Stimulated activated CD8-positive, alpha-beta memory T cell treated with anti-CD3 and anti-CD28 coated beads, Interleukin-7, amount 100 ng/mL, for 48 hours (primary cell): ENCODE data around the gene ZNF503.

Experiments used
- DNase-seq, 2 donors: peaks; one replicate each; pipeline ENCODE4 v3.0.0-alpha.2; 2020; ENCODE audit warnings: low read depth in 1 of 2; ENCODE audit errors: extremely low read depth in 1 of 2

Gene ZNF503

DNA sequence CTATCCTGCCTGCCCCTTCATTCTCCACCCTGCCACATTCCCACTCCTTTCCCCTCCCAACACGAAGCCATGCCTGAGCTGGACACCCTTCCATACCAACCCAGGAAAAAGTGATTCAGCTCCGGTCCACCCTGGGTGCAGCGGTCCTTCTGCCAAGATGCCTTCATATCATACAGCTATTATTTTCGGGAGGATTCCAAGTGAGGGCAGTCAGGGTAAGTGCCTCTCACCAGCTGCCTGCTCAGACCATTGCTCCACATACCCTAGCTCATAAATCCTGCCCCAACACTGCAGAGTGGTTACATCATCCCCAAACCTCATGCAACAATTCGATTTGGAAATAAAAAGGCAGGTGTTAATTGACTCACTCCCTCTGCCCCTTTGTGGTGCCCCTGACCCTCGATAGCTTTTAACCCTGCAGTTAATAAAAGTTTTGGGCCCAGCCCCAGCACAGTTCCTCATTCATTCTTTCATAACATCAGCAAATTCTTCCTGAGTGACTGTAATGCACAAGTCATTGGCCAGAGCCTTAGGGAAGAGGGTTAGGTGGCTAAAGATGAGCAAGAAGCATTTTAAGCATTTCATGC lies 42.6 kb downstream of the ZNF503 start:
- no peak for DNase-seq

DNA sequence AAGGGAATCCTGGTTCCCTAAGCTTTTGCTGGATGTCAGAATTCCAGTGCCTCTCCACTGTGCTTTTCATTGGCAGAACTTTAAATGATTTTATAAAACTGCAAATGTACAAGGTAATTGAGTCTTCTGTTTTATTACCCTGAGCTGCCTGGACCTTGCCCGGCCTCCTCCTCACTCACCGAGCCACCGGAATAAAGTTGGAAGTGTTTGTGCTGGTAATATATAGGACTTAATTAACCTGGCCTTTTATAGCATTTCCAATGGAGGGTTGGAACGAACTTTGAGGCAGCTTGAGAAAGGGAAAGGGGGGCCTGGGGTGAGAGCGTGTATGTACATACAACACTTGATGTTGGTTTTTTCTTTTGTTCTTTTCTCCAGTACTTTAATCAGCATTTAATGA lies 43.4 kb downstream of the ZNF503 start:
- no peak for DNase-seq

GRCh38 chr10:75357500-75357899 lies 44.1 kb downstream of the ZNF503 start:
- no peak for DNase-seq

GRCh38 chr10:75356484-75356883 lies 45.1 kb downstream of the ZNF503 start:
- no peak for DNase-seq

DNA sequence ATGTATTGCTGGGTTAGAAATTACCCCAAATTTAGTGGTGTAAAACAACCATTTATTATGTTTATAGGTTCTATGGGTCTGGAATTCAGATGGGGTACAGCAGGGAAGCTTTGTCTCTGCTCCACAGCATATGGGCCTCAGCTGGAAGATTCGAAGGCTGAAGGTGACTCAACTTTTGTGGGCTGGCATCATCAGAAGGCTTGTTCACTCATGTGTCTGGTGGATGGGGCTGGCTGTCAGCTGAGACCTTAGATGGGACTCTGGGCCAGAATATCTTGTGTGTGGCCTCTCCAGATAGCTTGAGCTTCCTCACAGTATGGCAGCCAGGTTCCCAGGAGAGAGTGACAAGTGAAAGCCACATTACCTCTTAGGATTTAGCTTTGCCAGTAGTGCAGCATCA lies 45.9 kb downstream of the ZNF503 start:
- no peak for DNase-seq

GRCh38 chr10:75353183-75353582 lies 48.4 kb downstream of the ZNF503 start:
- no peak for DNase-seq

GRCh38 chr10:75352650-75353049 lies 48.9 kb downstream of the ZNF503 start:
- no peak for DNase-seq

GRCh38 chr10:75351637-75352036 lies 49.9 kb downstream of the ZNF503 start:
- no peak for DNase-seq

- no peak for DNase-seq
These were observed 50.8 kb downstream of the ZNF503 start for GRCh38 chr10:75350791-75351190.
